WTC11 (cell line): ENCODE measurements around the gene WDR31. TPM values are rescaled to one million over a fixed set of nuclear protein-coding genes. Genes with fewer than 3 reads are reported as not detected.

Experiments used
- ATAC-seq: fragments of 200-7000 bp; cut with Tn5 transposase; 2 replicates; pipeline ENCODE4 v1.10.0; 2021; ENCODE audit warnings: mild to moderate bottlenecking, moderate library complexity
- CTCF ChIA-PET: fragments of 300-600 bp; sonication (Branson Sonifier 250); formaldehyde crosslinking; loops from one replicate; lab custom pipeline; 2021; ENCODE audit warnings: antibody characterized with exemption; lab: Charles Lee
- POLR2A ChIA-PET: fragments of 350-600 bp; sonication (Branson Sonifier 250); formaldehyde crosslinking; loops from one replicate; lab custom pipeline; 2021; ENCODE audit warnings: antibody characterized with exemption; lab: Charles Lee
- DNase-seq: peaks from one replicate; pipeline ENCODE4 v3.0.0; 2021; ENCODE audit warnings: low spot score
- H3K27ac Mint-ChIP-seq: 2 replicates; pipeline ENCODE4 v1.8.0; 2021; ENCODE audit warnings: mixed read lengths
- H3K27me3 Mint-ChIP-seq: 2 replicates; pipeline ENCODE4 v1.8.0; 2021; ENCODE audit warnings: low read depth, mild to moderate bottlenecking, moderate library complexity, mixed read lengths
- H3K36me3 Mint-ChIP-seq: 2 replicates; pipeline ENCODE4 v1.8.0; 2021; ENCODE audit warnings: mixed read lengths
- H3K4me1 Mint-ChIP-seq: 2 replicates; pipeline ENCODE4 v1.8.0; 2022; ENCODE audit warnings: mixed read lengths
- H3K4me3 Mint-ChIP-seq: 2 replicates; pipeline ENCODE4 v1.8.0; 2021; ENCODE audit warnings: mild to moderate bottlenecking, moderate library complexity, mixed read lengths
- H3K9me3 Mint-ChIP-seq: 2 replicates; pipeline ENCODE4 v1.8.0; 2021; ENCODE audit warnings: mixed read lengths
- ARID4B ChIP-seq: sonication (generic); formaldehyde crosslinking; IDR thresholded peaks from 2 replicates; pipeline ENCODE4 v1.8.0; 2023; ENCODE audit warnings: missing genetic modification reagents, mild to moderate bottlenecking, borderline replicate concordance
- CREB1 ChIP-seq: sonication (generic); formaldehyde crosslinking; IDR thresholded peaks from 2 replicates; pipeline ENCODE4 v1.8.0; 2023; ENCODE audit warnings: mild to moderate bottlenecking, missing genetic modification reagents
- CREM ChIP-seq: sonication (generic); formaldehyde crosslinking; IDR thresholded peaks from 2 replicates; pipeline ENCODE4 v1.8.1; 2022; ENCODE audit warnings: mild to moderate bottlenecking, missing genetic modification reagents, moderate library complexity
- CTCF ChIP-seq: fragments of 200-600 bp; IDR thresholded peaks from 2 replicates; pipeline ENCODE4 v1.8.0; 2022; ENCODE audit warnings: antibody characterized with exemption
- ERG ChIP-seq: fragments of 250-450 bp; sonication (Bioruptor Pico); IDR thresholded peaks from 2 replicates; pipeline ENCODE4 v1.8.0; 2021; ENCODE audit warnings: mild to moderate bottlenecking
- ESRRA ChIP-seq: sonication (generic); formaldehyde crosslinking; IDR thresholded peaks from 2 replicates; pipeline ENCODE4 v1.8.1; 2022; ENCODE audit warnings: mild to moderate bottlenecking, missing genetic modification reagents, borderline replicate concordance
- ETV6 ChIP-seq: sonication (generic); formaldehyde crosslinking; IDR thresholded peaks from 2 replicates; pipeline ENCODE4 v1.8.1; 2022; ENCODE audit warnings: mild to moderate bottlenecking, missing genetic modification reagents
- FOXK1 ChIP-seq: sonication (generic); formaldehyde crosslinking; IDR thresholded peaks from 2 replicates; pipeline ENCODE4 v1.8.0; 2022; ENCODE audit warnings: mild to moderate bottlenecking, moderate library complexity, missing genetic modification reagents
- FOXP4 ChIP-seq: sonication (generic); formaldehyde crosslinking; IDR thresholded peaks from 2 replicates; pipeline ENCODE4 v1.8.0; 2022; ENCODE audit warnings: mild to moderate bottlenecking, missing genetic modification reagents
- GABPB1 ChIP-seq: sonication (generic); formaldehyde crosslinking; IDR thresholded peaks from 2 replicates; pipeline ENCODE4 v1.8.1; 2023; ENCODE audit warnings: mild to moderate bottlenecking, missing genetic modification reagents
- HMGXB4 ChIP-seq: sonication (generic); formaldehyde crosslinking; IDR thresholded peaks from 2 replicates; pipeline ENCODE4 v1.8.1; 2023; ENCODE audit warnings: mild to moderate bottlenecking, moderate library complexity, missing genetic modification reagents
- JUN ChIP-seq: sonication (generic); formaldehyde crosslinking; IDR thresholded peaks from 2 replicates; pipeline ENCODE4 v1.8.0; 2023; ENCODE audit warnings: mild to moderate bottlenecking, missing genetic modification reagents
- MAX ChIP-seq: sonication (generic); formaldehyde crosslinking; IDR thresholded peaks from 2 replicates; pipeline ENCODE4 v1.8.0; 2022; ENCODE audit warnings: mild to moderate bottlenecking, missing genetic modification reagents
- NR2C2 ChIP-seq: sonication (generic); formaldehyde crosslinking; IDR thresholded peaks from 2 replicates; pipeline ENCODE4 v1.8.0; 2022; ENCODE audit warnings: mild to moderate bottlenecking, missing genetic modification reagents
- OVOL2 ChIP-seq: fragments of 250-450 bp; sonication (Bioruptor Pico); IDR thresholded peaks from 2 replicates; pipeline ENCODE4 v1.9.0; 2021; ENCODE audit warnings: mild to moderate bottlenecking, borderline replicate concordance
- SMAD3 ChIP-seq: sonication (generic); formaldehyde crosslinking; IDR thresholded peaks from 2 replicates; pipeline ENCODE4 v1.8.0; 2022; ENCODE audit warnings: missing genetic modification reagents, mild to moderate bottlenecking, borderline replicate concordance
- TEAD1 ChIP-seq: sonication (generic); formaldehyde crosslinking; IDR thresholded peaks from 2 replicates; pipeline ENCODE4 v1.8.0; 2022; ENCODE audit warnings: mild to moderate bottlenecking, missing genetic modification reagents
- USF1 ChIP-seq: sonication (generic); formaldehyde crosslinking; IDR thresholded peaks from 2 replicates; pipeline ENCODE4 v1.8.0; 2022; ENCODE audit warnings: mild to moderate bottlenecking, missing genetic modification reagents
- ZBTB21 ChIP-seq: sonication (generic); formaldehyde crosslinking; IDR thresholded peaks from 2 replicates; pipeline ENCODE4 v1.8.1; 2023; ENCODE audit warnings: mild to moderate bottlenecking, missing genetic modification reagents, borderline replicate concordance
- ZNF121 ChIP-seq: sonication (generic); formaldehyde crosslinking; IDR thresholded peaks from 2 replicates; pipeline ENCODE4 v1.8.0; 2023; ENCODE audit warnings: missing genetic modification reagents
- ZNF219 ChIP-seq: sonication (generic); formaldehyde crosslinking; IDR thresholded peaks from 2 replicates; pipeline ENCODE4 v1.8.0; 2023; ENCODE audit warnings: missing genetic modification reagents, mild to moderate bottlenecking, borderline replicate concordance
- ZNF232 ChIP-seq: sonication (generic); formaldehyde crosslinking; IDR thresholded peaks from 2 replicates; pipeline ENCODE4 v1.8.0; 2022; ENCODE audit warnings: mild to moderate bottlenecking, missing genetic modification reagents
- ZNF317 ChIP-seq: sonication (generic); formaldehyde crosslinking; IDR thresholded peaks from 2 replicates; pipeline ENCODE4 v1.8.1; 2023; ENCODE audit warnings: low read depth, mild to moderate bottlenecking, moderate library complexity, missing genetic modification reagents, borderline replicate concordance
- total RNA-seq: library from RNA; stranded (reverse); gene quantifications from 3 replicates; pipeline ENCODE4 v1.2.3, GENCODE V29; 2021

The WDR31 gene
- total RNA-seq, 1 experiment from 2014 or later, result 0.37 TPM

GRCh38 chr9:113275157-113276131, 64.6 kb downstream of the WDR31 start, which contains the start of the genes CDC26 and PRPF4:
Gene CDC26 (minus strand): TSS chr9:113275572. CDS start chr9:113272507, 3,065 bp downstream.
Gene PRPF4 (plus strand): TSS chr9:113275658. CDS start chr9:113275744, 86 bp downstream.
- CTCF ChIA-PET, result interaction anchor here (0.7 to 3.6 kb wide), 24 partner anchors 13 to 1258 kb away, joined by 3 to 38 read pairs (median 6); partner anchors contain the start of genes ALAD, BSPRY, C9orf43 and FKBP15
- Mint-ChIP-seq H3K36me3 (peaks cover 51% of the 10 kb centered on the region), H3K4me3 (no peak within 1 kb of the TSS), H3K27ac (no peak within 1 kb of the TSS), H3K27me3 (no peaks in the 10 kb centered on the region), H3K4me1 (peaks cover 7% of the 10 kb centered on the region), H3K9me3 (no peaks in the 10 kb centered on the region)
- ATAC-seq (peak; percentile 95), DNase-seq (peak; percentile 97)
- POLR2A ChIA-PET, result interaction anchor here (0.6 to 1.6 kb wide), 10 partner anchors 19 to 383 kb away, joined by 3 to 11 read pairs (median 4); partner anchors contain the start of genes C9orf43, FKBP15, POLE3 and SLC31A1
- TF ChIP-seq HMGXB4 (CRISPR knock-in tag), result 0 out of 2 replicates have a peak, but pooled peaks have one; percentile 23
- TF ChIP-seq ZBTB21 (CRISPR knock-in tag), result peak; percentile 89; the same call in 1 of the 2 replicates
- no peak for TF ChIP-seq ZNF317 (CRISPR knock-in tag)
- TF ChIP-seq FOXP4 (CRISPR knock-in tag), result no peak
- TF ChIP-seq ZNF121 (CRISPR knock-in tag), result no peak
- TF ChIP-seq JUN (CRISPR knock-in tag), result peak; percentile 61; the same call in 1 of the 2 replicates
- peak; percentile 89; the same call in 1 of the 2 replicates for TF ChIP-seq MAX (CRISPR knock-in tag)
- peak; percentile 56; the same call in 1 of the 2 replicates for TF ChIP-seq CREB1 (CRISPR knock-in tag)
- TF ChIP-seq ARID4B (CRISPR knock-in tag), result 0 out of 2 replicates have a peak, but pooled peaks have one; percentile 51
- TF ChIP-seq SMAD3 (CRISPR knock-in tag), result no peak; the same call in 1 of the 2 replicates
- peak; percentile 11; the same call in 1 of the 2 replicates for TF ChIP-seq FOXK1
- TF ChIP-seq GABPB1 (CRISPR knock-in tag), result peak; percentile 69
- no peak for TF ChIP-seq OVOL2 (CRISPR knock-in tag)
- TF ChIP-seq NR2C2, result peak; percentile 81
- peak; percentile 77; the same call in 1 of the 2 replicates for TF ChIP-seq TEAD1 (CRISPR knock-in tag)
- 0 out of 2 replicates have a peak, but pooled peaks have one; percentile 25 for TF ChIP-seq ERG (CRISPR knock-in tag)
- TF ChIP-seq ZNF232 (CRISPR knock-in tag), result 0 out of 2 replicates have a peak, but pooled peaks have one; percentile 13
- TF ChIP-seq CREM (CRISPR knock-in tag), result peak; percentile 96
- no peak for TF ChIP-seq ZNF219 (CRISPR knock-in tag)
- TF ChIP-seq CTCF, result no peak
- TF ChIP-seq ESRRA (CRISPR knock-in tag), result no peak
- peak; percentile 58; the same call in 1 of the 2 replicates for TF ChIP-seq ETV6 (CRISPR knock-in tag)
- TF ChIP-seq USF1, result peak; percentile 15; the same call in 1 of the 2 replicates
